Measurements from ENCODE around the gene RASAL1.

Gene RASAL1

GRCh38 chr12:113063396-113064350 lies 71.9 kb downstream of the RASAL1 start:
- no peak overlapping the region for H3K4me3 Mint-ChIP-seq
- no peak overlapping the region for H3K27ac Mint-ChIP-seq
- no peaks in the 10 kb centered on the region for H3K9me3 Mint-ChIP-seq
- no peak for DNase-seq
- peaks cover 19% of the 10 kb centered on the region for H3K4me1 Mint-ChIP-seq (ENCODE audit: low read depth)
- H3K36me3 Mint-ChIP-seq (ENCODE audit: low read depth), result no peaks in the 10 kb centered on the region
- H3K27me3 Mint-ChIP-seq, result no peaks in the 10 kb centered on the region

DNA sequence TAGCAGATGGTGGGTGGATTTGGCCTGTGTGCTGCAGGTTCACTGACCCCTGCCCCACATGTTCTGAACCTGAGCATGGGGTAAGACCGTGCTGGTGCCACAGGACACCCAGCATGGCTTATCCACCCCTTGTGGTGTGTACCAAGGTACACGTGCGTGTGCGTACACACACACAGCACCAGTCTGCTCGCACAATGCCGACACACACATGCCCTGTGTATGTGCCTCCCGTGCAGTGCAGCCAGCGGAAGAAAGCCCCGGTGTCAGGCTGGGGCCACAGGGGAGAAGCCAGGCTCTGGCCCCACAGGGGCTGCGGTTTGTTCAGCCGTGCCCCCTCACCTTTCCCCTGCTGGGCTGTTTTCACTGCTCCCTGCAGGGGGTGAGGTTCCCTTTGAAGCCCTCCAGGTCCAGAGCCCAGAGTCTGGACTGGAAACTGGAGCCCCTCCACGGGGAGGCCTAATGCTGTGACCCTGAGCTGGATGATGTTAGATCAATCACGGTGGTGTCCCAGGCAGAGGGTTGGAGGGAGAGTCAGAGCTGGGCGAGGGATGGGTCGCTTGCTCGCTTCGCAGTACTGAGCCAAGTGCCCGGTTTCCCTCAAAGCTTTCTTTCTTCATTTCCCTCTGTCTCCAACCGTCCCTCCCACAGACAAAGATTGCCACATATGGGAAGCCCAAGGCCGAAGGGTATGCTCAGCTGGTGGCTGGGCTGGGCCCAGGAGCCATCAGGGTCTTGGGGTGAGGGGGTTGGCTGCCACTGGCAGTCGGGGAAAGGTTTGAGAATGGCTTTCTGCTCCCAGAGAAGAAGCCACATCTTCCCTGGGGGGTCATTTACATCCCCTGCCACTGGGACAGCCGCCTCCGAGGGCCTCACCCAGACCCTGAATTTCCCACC lies 72.8 kb downstream of the RASAL1 start:
- Mint-ChIP-seq H3K4me3 (no peak overlapping the region), H3K36me3 (ENCODE audit: low read depth) (no peaks in the 10 kb centered on the region), H3K27ac (no peak overlapping the region), H3K9me3 (no peaks in the 10 kb centered on the region), H3K27me3 (no peaks in the 10 kb centered on the region), H3K4me1 (ENCODE audit: low read depth) (peaks cover 20% of the 10 kb centered on the region)
- no peak for DNase-seq

DNA sequence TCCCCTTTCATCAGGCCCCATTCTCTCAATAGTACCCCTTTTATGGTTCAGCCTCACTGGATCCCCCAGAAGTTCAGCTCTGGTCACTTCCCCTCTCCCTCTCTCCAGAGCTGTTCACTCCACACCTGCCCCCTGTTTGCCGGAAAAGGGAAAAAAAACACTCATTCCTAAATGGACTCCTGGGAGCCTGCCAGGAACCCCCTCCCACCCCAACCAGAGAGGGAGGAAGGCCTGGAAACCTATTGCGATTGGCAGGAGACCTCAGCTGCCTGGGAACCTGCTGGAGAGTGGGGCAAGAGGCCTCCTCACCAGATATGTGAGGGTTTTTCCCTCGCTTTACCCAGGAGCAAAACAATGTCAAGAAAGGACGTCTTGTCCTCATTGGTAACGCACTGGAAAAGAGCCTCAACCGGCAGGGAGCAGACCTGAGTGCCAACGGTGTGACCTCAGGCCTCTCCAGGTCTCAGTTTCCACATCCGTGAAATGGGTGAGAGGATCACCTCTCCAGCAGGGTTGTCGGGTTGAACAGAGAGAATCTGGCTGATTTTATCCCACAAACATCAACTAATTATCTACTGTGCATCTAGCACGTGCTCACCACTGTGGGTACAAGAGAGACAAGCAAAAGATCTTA lies 74.4 kb downstream of the RASAL1 start:
- Mint-ChIP-seq H3K4me1 (ENCODE audit: low read depth) (peaks cover 21% of the 10 kb centered on the region), H3K27me3 (no peaks in the 10 kb centered on the region), H3K4me3 (no peak overlapping the region), H3K27ac (no peak overlapping the region), H3K9me3 (no peaks in the 10 kb centered on the region), H3K36me3 (ENCODE audit: low read depth) (no peaks in the 10 kb centered on the region)
- DNase-seq, result no peak

- H3K4me1 Mint-ChIP-seq (ENCODE audit: low read depth), result peaks cover 23% of the 10 kb centered on the region
- H3K36me3 Mint-ChIP-seq (ENCODE audit: low read depth), result no peaks in the 10 kb centered on the region
- H3K27ac Mint-ChIP-seq, result no peak overlapping the region
- H3K27me3 Mint-ChIP-seq, result no peaks in the 10 kb centered on the region
- H3K4me3 Mint-ChIP-seq, result no peak overlapping the region
- no peak for DNase-seq
- H3K9me3 Mint-ChIP-seq, result no peaks in the 10 kb centered on the region
These were observed 75.1 kb downstream of the RASAL1 start for GRCh38 chr12:113060336-113060960.

GRCh38 chr12:113059071-113059595 lies 76.4 kb downstream of the RASAL1 start:
- no peak for DNase-seq
- H3K27me3 Mint-ChIP-seq, result no peaks in the 10 kb centered on the region
- H3K4me3 Mint-ChIP-seq, result no peak overlapping the region
- H3K27ac Mint-ChIP-seq, result no peak overlapping the region
- no peaks in the 10 kb centered on the region for H3K9me3 Mint-ChIP-seq
- H3K36me3 Mint-ChIP-seq (ENCODE audit: low read depth), result no peaks in the 10 kb centered on the region
- peaks cover 19% of the 10 kb centered on the region for H3K4me1 Mint-ChIP-seq (ENCODE audit: low read depth)

GRCh38 chr12:113058553-113058952 lies 77.0 kb downstream of the RASAL1 start:
- Mint-ChIP-seq H3K4me3 (no peak overlapping the region), H3K36me3 (ENCODE audit: low read depth) (no peaks in the 10 kb centered on the region), H3K27ac (no peak overlapping the region), H3K27me3 (no peaks in the 10 kb centered on the region), H3K9me3 (no peaks in the 10 kb centered on the region), H3K4me1 (ENCODE audit: low read depth) (peaks cover 19% of the 10 kb centered on the region)
- DNase-seq, result no peak

DNA sequence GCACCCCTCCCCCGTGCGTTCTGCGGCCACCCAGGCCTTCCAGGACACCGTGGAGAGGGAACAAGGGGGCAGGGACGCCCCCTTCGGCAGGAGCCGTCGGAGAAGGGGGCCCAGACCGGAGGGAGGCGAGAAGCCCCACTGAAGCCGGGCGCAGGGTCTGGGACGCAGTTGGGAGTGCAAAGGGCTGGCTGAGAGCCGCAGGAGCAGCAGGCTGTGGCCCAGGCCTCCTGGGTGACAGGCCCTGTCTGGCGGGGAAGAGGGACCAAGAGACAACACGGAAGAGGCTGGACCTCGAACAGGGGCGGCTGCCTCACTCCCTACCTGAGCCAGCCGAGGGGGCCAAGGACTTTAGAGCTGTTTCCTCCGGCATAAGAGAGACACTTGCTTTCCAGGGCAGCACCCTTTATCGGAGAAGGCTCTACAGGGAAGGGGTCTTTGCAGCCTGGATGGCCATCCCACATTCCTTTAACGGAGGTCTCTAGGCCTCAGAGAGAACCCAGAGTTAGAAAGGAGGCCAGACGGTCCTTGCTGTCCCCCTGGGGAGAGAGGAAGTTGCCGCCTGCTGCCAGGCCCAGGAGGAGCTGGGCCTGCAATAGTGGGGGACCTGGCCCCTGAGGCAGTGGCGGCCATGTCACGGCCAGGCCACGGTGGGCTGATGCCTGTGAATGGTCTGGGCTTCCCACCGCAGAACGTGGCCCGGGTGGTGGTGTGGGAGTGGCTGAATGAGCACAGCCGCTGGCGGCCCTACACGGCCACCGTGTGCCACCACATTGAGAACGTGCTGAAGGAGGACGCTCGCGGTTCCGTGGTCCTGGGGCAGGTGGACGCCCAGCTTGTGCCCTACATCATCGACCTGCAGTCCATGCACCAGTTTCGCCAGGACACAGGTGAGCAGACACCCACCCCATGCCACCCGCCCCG lies 77.7 kb downstream of the RASAL1 start:
- H3K27me3 Mint-ChIP-seq, result no peaks in the 10 kb centered on the region
- peak overlapping the region; percentile 64 for H3K4me3 Mint-ChIP-seq
- peak overlapping the region; percentile 45 for H3K27ac Mint-ChIP-seq
- H3K4me1 Mint-ChIP-seq (ENCODE audit: low read depth), result peaks cover 17% of the 10 kb centered on the region
- no peak for DNase-seq
- H3K9me3 Mint-ChIP-seq, result no peaks in the 10 kb centered on the region
- no peaks in the 10 kb centered on the region for H3K36me3 Mint-ChIP-seq (ENCODE audit: low read depth)

GRCh38 chr12:113056631-113057488 lies 78.7 kb downstream of the RASAL1 start, which contains the start of gene DTX1:
TSS of gene DTX1 (plus strand) at chr12:113056730. CDS start at chr12:113058193, 1,463 bp downstream.
- Mint-ChIP-seq H3K9me3 (no peaks in the 10 kb centered on the region), H3K27ac (peak within 1 kb of the TSS; percentile 75), H3K27me3 (no peaks in the 10 kb centered on the region), H3K36me3 (ENCODE audit: low read depth) (no peaks in the 10 kb centered on the region), H3K4me1 (ENCODE audit: low read depth) (peaks cover 18% of the 10 kb centered on the region), H3K4me3 (peak within 1 kb of the TSS; percentile 78)
- DNase-seq, result peak; percentile 67

DNA sequence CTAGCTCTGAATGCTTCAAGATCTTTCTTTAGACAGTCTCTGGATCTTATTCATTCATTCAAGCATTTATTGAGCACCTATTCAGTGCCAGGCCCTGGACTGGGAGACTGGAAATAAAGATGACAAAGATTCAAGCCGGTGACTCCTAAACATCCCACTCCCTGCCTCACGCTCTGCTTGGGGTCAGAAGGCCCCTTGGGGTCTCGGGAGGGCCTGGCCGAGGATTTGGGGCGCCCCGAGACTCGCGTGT lies 79.3 kb downstream of the RASAL1 start:
- Mint-ChIP-seq H3K4me3 (peak overlapping the region; percentile 78), H3K9me3 (no peaks in the 10 kb centered on the region), H3K36me3 (ENCODE audit: low read depth) (no peaks in the 10 kb centered on the region), H3K27me3 (no peaks in the 10 kb centered on the region), H3K27ac (peak overlapping the region; percentile 75), H3K4me1 (ENCODE audit: low read depth) (peaks cover 16% of the 10 kb centered on the region)
- no peak for DNase-seq

GRCh38 chr12:113055594-113056380 lies 79.8 kb downstream of the RASAL1 start:
- no peaks in the 10 kb centered on the region for H3K36me3 Mint-ChIP-seq (ENCODE audit: low read depth)
- peaks cover 13% of the 10 kb centered on the region for H3K4me1 Mint-ChIP-seq (ENCODE audit: low read depth)
- peak overlapping the region; percentile 75 for H3K27ac Mint-ChIP-seq
- H3K4me3 Mint-ChIP-seq, result peak overlapping the region; percentile 78
- no peak for DNase-seq
- no peaks in the 10 kb centered on the region for H3K9me3 Mint-ChIP-seq
- H3K27me3 Mint-ChIP-seq, result no peaks in the 10 kb centered on the region

- no peak overlapping the region for H3K4me3 Mint-ChIP-seq
- no peak for DNase-seq
These were observed 80.5 kb downstream of the RASAL1 start for GRCh38 chr12:113054948-113055486.

GRCh38 chr12:113052326-113052725 lies 83.2 kb downstream of the RASAL1 start:
- H3K27ac Mint-ChIP-seq, result no peak overlapping the region
- H3K4me1 Mint-ChIP-seq (ENCODE audit: low read depth), result peaks cover 15% of the 10 kb centered on the region

More at GRCh38 chr12:113054948-113055486, 80.5 kb downstream of the RASAL1 start:
- H3K9me3 Mint-ChIP-seq, result no peaks in the 10 kb centered on the region
- H3K4me1 Mint-ChIP-seq (ENCODE audit: low read depth), result peaks cover 13% of the 10 kb centered on the region
- H3K27ac Mint-ChIP-seq, result no peak overlapping the region
- no peaks in the 10 kb centered on the region for H3K36me3 Mint-ChIP-seq (ENCODE audit: low read depth)
- H3K27me3 Mint-ChIP-seq, result no peaks in the 10 kb centered on the region

More at GRCh38 chr12:113052326-113052725, 83.2 kb downstream of the RASAL1 start:
- DNase-seq, result no peak
- Mint-ChIP-seq H3K27me3 (no peaks in the 10 kb centered on the region), H3K36me3 (ENCODE audit: low read depth) (no peaks in the 10 kb centered on the region), H3K4me3 (no peak overlapping the region), H3K9me3 (no peaks in the 10 kb centered on the region)

Data from activated T-cell treated with anti-CD3 and anti-CD28 coated beads, Interleukin-2, amount 50 U/mL, for 24 hours (primary cell).